SU-DHL-6 (cell line): ENCODE data around the gene MRPS18C.
A peak's percentile ranks its signal among the peaks of the same experiment; 100 is the strongest.

Experiments
- H2AFZ ChIP-seq: fragments of 200-600 bp; sonication (generic); 2 replicates; pipeline ENCODE4 v1.6.1; 2014; ENCODE audit warnings: low read depth, mild to moderate bottlenecking, moderate library complexity, mixed read lengths, antibody characterized with exemption, low read length; ENCODE audit not compliant: severe bottlenecking
- H3F3A ChIP-seq: fragments of 200-600 bp; shearing (Covaris generic); 2 replicates; pipeline ENCODE4 v1.6.0; 2016; ENCODE audit warnings: antibody characterized with exemption, mild to moderate bottlenecking; ENCODE audit not compliant: insufficient read depth
- H3K27ac ChIP-seq: fragments of 200-600 bp; sonication (generic); 2 replicates; pipeline ENCODE4 v1.5.1; 2016; ENCODE audit warnings: low read depth, mild to moderate bottlenecking, low read length, moderate library complexity, mixed read lengths
- H3K27me3 ChIP-seq: fragments of 200-600 bp; sonication (generic), shearing (Covaris generic); 2 replicates; pipeline ENCODE4 v1.6.0; 2014; ENCODE audit warnings: mild to moderate bottlenecking, low read length
- H3K36me3 ChIP-seq: fragments of 200-600 bp; sonication (generic); 2 replicates; pipeline ENCODE4 v1.6.1; 2014; ENCODE audit warnings: mild to moderate bottlenecking, low read length, mixed read lengths
- H3K4me2 ChIP-seq: fragments of 300-600, 200-600 bp; shearing (Covaris generic), sonication (generic); 2 replicates; pipeline ENCODE4 v1.6.0; 2014; ENCODE audit warnings: low read length, low read depth, mild to moderate bottlenecking; ENCODE audit not compliant: poor library complexity, severe bottlenecking
- H3K4me3 ChIP-seq: fragments of 200-600 bp; sonication (generic); 2 replicates; pipeline ENCODE4 v1.5.1; 2014; ENCODE audit warnings: antibody characterized with exemption, low read length, mild to moderate bottlenecking, mixed read lengths; ENCODE audit not compliant: insufficient read depth, poor library complexity, severe bottlenecking
- H3K79me2 ChIP-seq: fragments of 200-600 bp; sonication (generic); 2 replicates; pipeline ENCODE4 v1.6.1; 2014; ENCODE audit warnings: mild to moderate bottlenecking, low read length, moderate library complexity; ENCODE audit not compliant: insufficient read depth
- H3K9ac ChIP-seq: fragments of 200-600 bp; sonication (generic); 2 replicates; pipeline ENCODE4 v1.7.0; 2014; ENCODE audit warnings: mild to moderate bottlenecking, low read length
- H3K9me2 ChIP-seq: fragments of 200-600 bp; sonication (generic); replicated peaks from 2 replicates; pipeline ENCODE4 v1.6.1; 2014; ENCODE audit warnings: low read length; ENCODE audit not compliant: insufficient read depth
- H3K9me3 ChIP-seq: fragments of 200-600 bp; sonication (generic); 2 replicates; pipeline ENCODE4 v1.6.1; 2014; ENCODE audit warnings: low read length, mixed read lengths; ENCODE audit not compliant: insufficient read depth
- H4K20me1 ChIP-seq: fragments of 200-600 bp; sonication (generic); 2 replicates; pipeline ENCODE4 v1.6.1; 2014; ENCODE audit warnings: low read depth, mild to moderate bottlenecking, antibody characterized with exemption, low read length, moderate library complexity, mixed read lengths
- CTCF ChIP-seq: fragments of 200-600 bp; sonication (generic); IDR thresholded peaks from one replicate; pipeline ENCODE4 v1.5.1; 2017; ENCODE audit warnings: antibody characterized with exemption, mild to moderate bottlenecking, low read length, moderate library complexity; ENCODE audit not compliant: insufficient read depth, poor library complexity, severe bottlenecking
- EZH2phosphoT487 ChIP-seq: fragments of 200-600 bp; sonication (generic), shearing (Covaris generic); conservative IDR thresholded peaks from 2 replicates; pipeline ENCODE4 v1.6.1; 2018; ENCODE audit warnings: mild to moderate bottlenecking, antibody characterized with exemption, low read length, moderate library complexity, mixed read lengths

Gene MRPS18C

GRCh38 chr4:83484500-83485461 lies 28.9 kb downstream of the MRPS18C start, which contains the start of gene ABRAXAS1:
Gene ABRAXAS1, minus strand, starts transcription at chr4:83485100. Its CDS starts 28 bp downstream, at chr4:83485072.
- H3K9ac ChIP-seq, result peak within 1 kb of the TSS; percentile 75
- no peaks in the 10 kb centered on the region for H3K27me3 ChIP-seq
- H3K79me2 ChIP-seq, result peaks cover 8% of the 10 kb centered on the region; the same call in 1 of the 2 replicates
- H3F3A ChIP-seq, result no peaks in the 10 kb centered on the region; the same call in 1 of the 2 replicates
- H3K27ac ChIP-seq, result peak within 1 kb of the TSS; percentile 61
- peak within 1 kb of the TSS; percentile 75 for H3K4me3 ChIP-seq
- H3K36me3 ChIP-seq, result no peaks in the 10 kb centered on the region
- H3K9me2 ChIP-seq, result no peaks in the 10 kb centered on the region
- H4K20me1 ChIP-seq, result no peaks in the 10 kb centered on the region
- H3K4me2 ChIP-seq, result peak within 1 kb of the TSS; percentile 87
- TF ChIP-seq EZH2phosphoT487 (no peak), CTCF (no peak)
- H2AFZ ChIP-seq, result peak within 1 kb of the TSS; percentile 82
- H3K9me3 ChIP-seq, result no peaks in the 10 kb centered on the region

GRCh38 chr4:83486457-83487129 lies 30.7 kb downstream of the MRPS18C start:
- no peaks in the 10 kb centered on the region; the same call in 1 of the 2 replicates for H3F3A ChIP-seq
- H3K9me3 ChIP-seq, result no peaks in the 10 kb centered on the region
- H3K27ac ChIP-seq, result no peak overlapping the region
- no peak overlapping the region for H3K4me3 ChIP-seq
- H3K9ac ChIP-seq, result no peak overlapping the region
- H3K36me3 ChIP-seq, result no peaks in the 10 kb centered on the region
- H3K27me3 ChIP-seq, result no peaks in the 10 kb centered on the region
- H4K20me1 ChIP-seq, result no peaks in the 10 kb centered on the region
- H2AFZ ChIP-seq, result no peak overlapping the region
- no peaks in the 10 kb centered on the region for H3K9me2 ChIP-seq
- no peak for TF ChIP-seq EZH2phosphoT487
- no peak for TF ChIP-seq CTCF
- H3K4me2 ChIP-seq, result no peak overlapping the region
- peaks cover 8% of the 10 kb centered on the region; the same call in 1 of the 2 replicates for H3K79me2 ChIP-seq

- Histone ChIP-seq H3K4me3 (no peak overlapping the region), H3K79me2 (no peaks in the 10 kb centered on the region), H3F3A (no peaks in the 10 kb centered on the region), H3K4me2 (no peak overlapping the region), H3K27me3 (no peaks in the 10 kb centered on the region), H4K20me1 (no peaks in the 10 kb centered on the region), H3K27ac (no peak overlapping the region), H3K9me3 (no peaks in the 10 kb centered on the region), H2AFZ (no peak overlapping the region), H3K36me3 (no peaks in the 10 kb centered on the region), H3K9me2 (no peaks in the 10 kb centered on the region), H3K9ac (no peak overlapping the region)
- TF ChIP-seq CTCF (no peak), EZH2phosphoT487 (no peak)
Measured at GRCh38 chr4:83489711-83490326, 34.0 kb downstream of the MRPS18C start.
